Kidney epithelial cell (primary cell): Measurements from ENCODE around the gene DNAJC27. TPM values are rescaled to one million over a fixed set of nuclear protein-coding genes. Genes with fewer than 3 reads are reported as not detected.

ENCODE experiments used
- DNase-seq: peaks from one replicate; pipeline ENCODE4 v3.0.0-alpha.2; 2010; ENCODE audit warnings: low read depth
- H3K27me3 ChIP-seq: 2 replicates; pipeline ENCODE4 v1.6.0; 2011; ENCODE audit warnings: low read length; ENCODE audit not compliant: control insufficient read depth, insufficient read depth
- H3K36me3 ChIP-seq: 2 replicates; pipeline ENCODE4 v1.5.1; 2011; ENCODE audit warnings: low read length; ENCODE audit not compliant: control insufficient read depth, insufficient read depth
- H3K4me3 ChIP-seq: 2 replicates; pipeline ENCODE4 v1.5.1; 2011; ENCODE audit warnings: low read depth, mild to moderate bottlenecking, control low read depth, low read length
- total RNA-seq: library from RNA; depleted of rRNA; stranded (reverse); fragments of >200 nt; gene quantifications from 2 replicates; pipeline ENCODE4 v1.2.3, GENCODE V29; 2015
- TF ChIP-seq, protein P1 (sequence below): IDR thresholded peaks from 2 replicates; pipeline ENCODE4 v1.5.1; 2011; ENCODE audit warnings: mild to moderate bottlenecking, moderate library complexity, low read length, control low read depth, inconsistent platforms; ENCODE audit not compliant: insufficient read depth, poor library complexity, severe bottlenecking

The DNAJC27 gene
- total RNA-seq, 1 donor from 2014 or later: 3.6 TPM

DNA sequence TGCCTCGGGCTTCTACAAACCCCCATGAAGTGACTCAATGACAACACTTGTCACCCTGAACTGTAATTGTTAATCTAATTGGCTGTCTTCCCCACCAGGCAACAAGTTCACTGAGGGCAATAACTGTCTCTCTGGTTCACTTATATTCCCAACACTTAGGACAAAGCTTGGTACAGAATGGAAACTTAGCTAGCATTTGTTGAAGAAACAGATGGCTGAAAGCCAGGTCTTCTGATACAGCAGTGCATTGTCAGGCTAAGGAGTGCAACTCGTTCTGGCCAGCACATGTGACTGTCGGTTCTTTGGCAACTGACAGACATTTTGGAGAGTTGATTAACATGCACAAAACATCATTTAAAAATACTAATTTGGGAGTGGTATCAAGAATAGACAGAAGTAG lies 14.6 kb upstream of the DNAJC27 start:
- H3K4me3 ChIP-seq: no peak overlapping the region
- no peaks in the 10 kb centered on the region for H3K27me3 ChIP-seq
- DNase-seq: no peak
- TF ChIP-seq, protein P1, sequence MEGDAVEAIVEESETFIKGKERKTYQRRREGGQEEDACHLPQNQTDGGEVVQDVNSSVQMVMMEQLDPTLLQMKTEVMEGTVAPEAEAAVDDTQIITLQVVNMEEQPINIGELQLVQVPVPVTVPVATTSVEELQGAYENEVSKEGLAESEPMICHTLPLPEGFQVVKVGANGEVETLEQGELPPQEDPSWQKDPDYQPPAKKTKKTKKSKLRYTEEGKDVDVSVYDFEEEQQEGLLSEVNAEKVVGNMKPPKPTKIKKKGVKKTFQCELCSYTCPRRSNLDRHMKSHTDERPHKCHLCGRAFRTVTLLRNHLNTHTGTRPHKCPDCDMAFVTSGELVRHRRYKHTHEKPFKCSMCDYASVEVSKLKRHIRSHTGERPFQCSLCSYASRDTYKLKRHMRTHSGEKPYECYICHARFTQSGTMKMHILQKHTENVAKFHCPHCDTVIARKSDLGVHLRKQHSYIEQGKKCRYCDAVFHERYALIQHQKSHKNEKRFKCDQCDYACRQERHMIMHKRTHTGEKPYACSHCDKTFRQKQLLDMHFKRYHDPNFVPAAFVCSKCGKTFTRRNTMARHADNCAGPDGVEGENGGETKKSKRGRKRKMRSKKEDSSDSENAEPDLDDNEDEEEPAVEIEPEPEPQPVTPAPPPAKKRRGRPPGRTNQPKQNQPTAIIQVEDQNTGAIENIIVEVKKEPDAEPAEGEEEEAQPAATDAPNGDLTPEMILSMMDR: no peak
- H3K36me3 ChIP-seq: no peaks in the 10 kb centered on the region

DNA sequence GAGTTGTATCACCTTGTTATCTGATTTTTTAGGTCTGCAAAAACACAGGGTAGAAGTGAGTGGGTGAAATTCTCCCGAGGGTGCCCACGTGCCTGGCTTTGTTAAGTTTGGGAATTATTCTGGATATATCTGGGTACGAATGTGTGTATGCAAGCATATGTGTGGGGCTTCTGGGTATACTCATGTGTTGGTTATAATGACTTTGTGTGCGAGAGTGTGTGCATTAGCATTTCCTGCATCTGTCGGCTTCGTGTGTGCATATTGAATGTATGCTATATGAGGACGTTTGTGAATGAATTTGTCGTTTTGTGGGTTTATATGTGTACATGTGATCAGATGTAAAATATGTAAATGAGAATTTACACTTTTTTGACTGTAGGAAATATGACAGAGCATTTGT lies 13.8 kb upstream of the DNAJC27 start:
- TF ChIP-seq, protein P1: no peak
- Histone ChIP-seq H3K27me3 (no peaks in the 10 kb centered on the region), H3K36me3 (no peaks in the 10 kb centered on the region), H3K4me3 (no peak overlapping the region)
- no peak for DNase-seq

DNA sequence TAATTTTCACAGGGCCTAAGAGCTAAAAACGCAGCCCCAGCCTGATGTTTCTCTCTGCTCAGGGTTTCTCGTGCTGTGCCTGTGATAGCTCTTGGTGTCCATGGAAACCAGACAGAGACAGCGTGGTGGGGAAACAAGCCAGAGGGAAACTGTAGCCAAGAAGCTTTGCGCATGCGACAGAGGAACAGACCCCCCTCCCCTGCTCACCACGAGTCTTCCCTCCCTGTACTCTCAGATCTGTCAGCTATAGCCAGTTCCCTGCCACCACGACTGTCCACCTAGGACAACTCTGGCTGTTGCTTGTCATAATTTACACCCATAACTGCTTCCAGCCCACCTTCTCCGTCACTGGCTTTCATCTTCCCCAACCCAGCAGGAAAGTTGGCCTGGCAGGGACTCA lies 13.2 kb upstream of the DNAJC27 start:
- Histone ChIP-seq H3K36me3 (no peaks in the 10 kb centered on the region), H3K27me3 (no peaks in the 10 kb centered on the region), H3K4me3 (no peak overlapping the region)
- TF ChIP-seq, protein P1: no peak
- DNase-seq: no peak

DNA sequence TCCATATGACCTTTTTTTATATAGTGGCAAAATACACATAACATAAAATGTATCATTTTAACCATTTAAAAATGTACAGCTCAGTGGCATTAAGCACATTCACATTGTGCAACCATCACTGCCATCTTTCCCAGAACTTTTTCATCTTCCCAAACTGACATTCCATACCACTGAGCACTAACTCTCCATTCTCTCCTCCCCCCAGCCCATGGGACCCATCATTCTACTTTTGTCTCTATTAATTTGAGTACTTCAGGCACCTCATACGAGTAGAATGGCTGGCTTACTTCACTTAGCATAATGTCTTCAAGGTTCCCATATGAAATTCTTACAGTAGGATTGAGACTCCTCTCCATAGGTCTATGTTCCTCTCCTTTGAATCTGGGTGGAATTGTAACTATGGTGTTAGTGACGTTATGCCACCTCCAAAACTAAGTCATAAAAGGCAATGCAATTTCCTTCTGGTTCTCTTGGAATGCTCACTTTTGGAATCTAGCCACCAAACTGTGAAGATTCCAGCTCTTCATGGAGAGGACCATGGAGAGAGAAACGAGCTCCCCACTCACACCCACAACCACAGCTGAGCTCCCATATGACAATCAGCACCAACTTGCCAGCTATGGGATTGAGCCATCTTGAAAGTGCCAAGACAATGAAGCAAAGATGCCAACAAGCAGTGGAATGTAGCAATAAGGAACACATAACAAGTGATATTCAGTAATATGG lies 9.8 kb upstream of the DNAJC27 start:
- Histone ChIP-seq H3K36me3 (no peaks in the 10 kb centered on the region), H3K4me3 (no peak overlapping the region), H3K27me3 (no peaks in the 10 kb centered on the region)
- DNase-seq: no peak
- TF ChIP-seq, protein P1: no peak

DNA sequence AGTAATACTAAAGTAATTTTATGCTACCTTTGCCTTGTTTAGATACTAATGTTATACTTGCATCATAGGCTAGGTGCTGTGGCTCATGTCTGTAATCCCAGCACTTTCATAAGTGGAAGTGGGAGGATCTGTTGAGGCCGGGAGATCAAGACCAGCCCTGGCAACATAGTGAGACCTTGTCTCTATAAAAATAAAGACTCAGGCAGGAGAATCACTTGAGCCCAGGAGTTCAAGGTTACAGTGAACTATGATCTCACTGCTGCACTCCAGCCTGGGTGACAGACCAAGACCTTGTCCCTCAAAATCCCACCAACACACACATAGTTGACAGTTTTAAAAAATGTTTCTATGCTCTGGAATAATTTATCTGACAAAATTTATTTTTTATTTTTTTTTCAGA lies 6.9 kb upstream of the DNAJC27 start:
- no peak for DNase-seq
- TF ChIP-seq, protein P1: no peak
- no peak overlapping the region for H3K4me3 ChIP-seq
- H3K27me3 ChIP-seq: no peaks in the 10 kb centered on the region
- H3K36me3 ChIP-seq: no peaks in the 10 kb centered on the region

DNA sequence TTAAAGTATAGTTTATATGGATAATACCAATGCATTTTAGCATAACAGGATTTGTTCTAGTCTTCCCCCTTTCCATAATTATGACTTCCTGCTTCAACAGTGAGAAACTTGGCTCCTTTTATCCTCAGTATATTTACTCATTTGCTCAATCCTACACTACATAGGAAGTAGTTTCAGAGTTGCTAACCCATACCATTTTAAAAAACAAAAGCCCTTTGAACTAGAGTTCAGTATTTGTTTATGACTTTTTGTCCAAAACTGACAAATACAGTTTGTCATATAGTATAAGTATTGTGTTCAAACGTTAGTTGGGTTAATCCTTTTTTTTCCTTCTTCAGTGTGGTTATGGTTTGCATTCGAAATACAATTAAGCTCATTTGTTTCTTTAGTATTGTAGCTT lies 5.9 kb upstream of the DNAJC27 start:
- no peaks in the 10 kb centered on the region for H3K36me3 ChIP-seq

More for the DNA sequence above, 5.9 kb upstream of the DNAJC27 start:
- DNase-seq: no peak
- Histone ChIP-seq H3K27me3 (no peaks in the 10 kb centered on the region), H3K4me3 (no peak overlapping the region)
- TF ChIP-seq, protein P1: no peak
